Liver (tissue), 9 donors: ENCODE data around the gene NINJ1. TPM values are rescaled to one million over a fixed set of nuclear protein-coding genes. Genes with fewer than 3 reads are reported as not detected.

Experiments used
- DNase-seq: peaks from one replicate; pipeline ENCODE4 v3.0.0-alpha.2; 2017; ENCODE audit warnings: low spot score
- H3K27ac ChIP-seq, 2 donors: one replicate each; pipeline ENCODE4 v1.7.0; 2013; ENCODE audit warnings: inconsistent platforms in 2 of 2, low read length in 2 of 2, control low read depth in 1 of 2, low read depth in 1 of 2, mild to moderate bottlenecking in 1 of 2
- H3K27me3 ChIP-seq, 4 donors: one replicate each; pipeline versions ENCODE4 v1.6.1 to v1.7.0; 2013; ENCODE audit warnings: low read length in 3 of 4, inconsistent platforms in 1 of 4, mild to moderate bottlenecking in 1 of 4, moderate library complexity in 1 of 4; ENCODE audit not compliant: control insufficient read depth in 4 of 4, insufficient read depth in 4 of 4
- H3K36me3 ChIP-seq, 4 donors: one replicate each; pipeline versions ENCODE4 v1.6.1 to v1.7.0; 2013; ENCODE audit warnings: low read length in 3 of 4, mild to moderate bottlenecking in 3 of 4, low read depth in 1 of 4, moderate library complexity in 1 of 4; ENCODE audit not compliant: control insufficient read depth in 4 of 4, insufficient read depth in 3 of 4
- H3K4me1 ChIP-seq, 4 donors: one replicate each; pipeline versions ENCODE4 v1.6.1 to v1.7.0; 2013; ENCODE audit warnings: low read length in 3 of 4, mild to moderate bottlenecking in 3 of 4, moderate library complexity in 1 of 4; ENCODE audit not compliant: control insufficient read depth in 4 of 4, insufficient read depth in 4 of 4
- H3K4me3 ChIP-seq, 3 donors: one replicate each; pipeline versions ENCODE4 v1.6.1 to v1.7.0; 2013; ENCODE audit warnings: low read length in 3 of 3, control low read depth in 1 of 3, low read depth in 1 of 3, mild to moderate bottlenecking in 1 of 3
- H3K9ac ChIP-seq, 2 donors: one replicate each; pipeline ENCODE4 v1.7.0; 2013; ENCODE audit warnings: low read length in 2 of 2, mild to moderate bottlenecking in 2 of 2, moderate library complexity in 2 of 2, control low read depth in 1 of 2, low read depth in 1 of 2
- H3K9me3 ChIP-seq, 4 donors: one replicate each; pipeline versions ENCODE4 v1.6.1 to v1.7.0; 2013; ENCODE audit warnings: low read length in 3 of 4; ENCODE audit not compliant: control insufficient read depth in 4 of 4
- EGR1 ChIP-seq, 2 donors: IDR thresholded peaks; 2 replicates each; pipeline ENCODE4 v1.6.1; 2016 to 2018; ENCODE audit warnings: antibody characterized with exemption in 2 of 2, low read depth in 2 of 2
- FOXA1 ChIP-seq: IDR thresholded peaks from 2 replicates; pipeline ENCODE4 v1.6.1; 2016; ENCODE audit warnings: antibody characterized with exemption
- FOXA2 ChIP-seq: IDR thresholded peaks from 2 replicates; pipeline ENCODE4 v1.6.1; 2016; ENCODE audit warnings: antibody characterized with exemption
- GABPA ChIP-seq, 2 donors: IDR thresholded peaks in 1 of 2; conservative IDR thresholded peaks in 1 of 2; 2 replicates each; pipeline ENCODE4 v1.6.1; 2016; ENCODE audit warnings: antibody characterized with exemption in 2 of 2, mild to moderate bottlenecking in 1 of 2, moderate library complexity in 1 of 2
- HNF4A ChIP-seq, 2 donors: conservative IDR thresholded peaks; 2 replicates each; pipeline ENCODE4 v1.6.1; 2016; ENCODE audit warnings: antibody characterized with exemption in 2 of 2, mild to moderate bottlenecking in 2 of 2
- HNF4G ChIP-seq: IDR thresholded peaks from 2 replicates; pipeline ENCODE4 v1.6.1; 2016; ENCODE audit warnings: antibody characterized with exemption
- JUND ChIP-seq, 2 donors: IDR thresholded peaks; 2 replicates each; pipeline ENCODE4 v1.6.1; 2016; ENCODE audit warnings: antibody characterized with exemption in 2 of 2
- NR2F2 ChIP-seq: IDR thresholded peaks from 2 replicates; pipeline ENCODE4 v1.6.1; 2016; ENCODE audit warnings: antibody characterized with exemption
- RAD21 ChIP-seq, 2 donors: IDR thresholded peaks; 2 replicates each; pipeline ENCODE4 v1.6.1; 2016; ENCODE audit warnings: antibody characterized with exemption in 2 of 2, mild to moderate bottlenecking in 2 of 2
- RXRA ChIP-seq, 2 donors: IDR thresholded peaks; 2 replicates each; pipeline ENCODE4 v1.6.1; 2017 to 2018; ENCODE audit warnings: antibody characterized with exemption in 2 of 2, mild to moderate bottlenecking in 1 of 2
- SP1 ChIP-seq: IDR thresholded peaks from 2 replicates; pipeline ENCODE4 v1.6.1; 2018; ENCODE audit warnings: antibody characterized with exemption, mild to moderate bottlenecking
- TAF1 ChIP-seq: conservative IDR thresholded peaks from 2 replicates; pipeline ENCODE4 v1.6.1; 2016; ENCODE audit warnings: antibody characterized with exemption, mild to moderate bottlenecking
- YY1 ChIP-seq: IDR thresholded peaks from 2 replicates; pipeline ENCODE4 v1.6.1; 2016; ENCODE audit warnings: antibody characterized with exemption, mild to moderate bottlenecking
- WGBS: extraction: QIAGEN DNeasy Blood & Tissue Kit; methylation state at CpG from one replicate; pipeline ENCODE4 v1.1.7; 2013; 5-methylcytosine and 5-hydroxymethylcytosine counted together
- polyA plus RNA-seq, 2 donors: library from polyadenylated mRNA; stranded (reverse) in 1 of 2; unstranded in 1 of 2; fragments of 200-250 nt in 1 of 2; fragments of >200 nt in 1 of 2; fragmentation: Nextera tagmentation in 1 of 2; extraction: Ambion mirVana in 1 of 2; gene quantifications; one replicate each; pipeline versions ENCODE4 v1.2.1 to v1.2.3, GENCODE V29; 2013 to 2015
- total RNA-seq, 2 donors: library from RNA; depleted of rRNA; stranded (reverse); fragments of >200 nt; gene quantifications; one replicate each; pipeline ENCODE4 v1.2.3, GENCODE V29; 2014
- TF ChIP-seq, protein P1 (sequence below): IDR thresholded peaks from 2 replicates; pipeline ENCODE4 v1.6.1; 2016; ENCODE audit warnings: antibody characterized with exemption, mild to moderate bottlenecking
- TF ChIP-seq, protein P2 (sequence below): fragments of 150-350 bp; IDR thresholded peaks from 2 replicates; pipeline ENCODE4 v1.5.1; 2017; ENCODE audit warnings: improper control_type of control experiment, low read depth, low read length; ENCODE audit not compliant: missing input control
- TF ChIP-seq, protein P3 (sequence below): IDR thresholded peaks from 2 replicates; pipeline ENCODE4 v1.6.1; 2016; ENCODE audit warnings: antibody characterized with exemption
- TF ChIP-seq, protein P4 (sequence below): IDR thresholded peaks from 2 replicates; pipeline ENCODE4 v1.6.1; 2016; ENCODE audit warnings: antibody characterized with exemption
- TF ChIP-seq, protein P5 (sequence below): IDR thresholded peaks from 2 replicates; pipeline ENCODE4 v1.6.1; 2016; ENCODE audit warnings: antibody characterized with exemption
- donor health status: healthy.
- donor health status: healthy.
- donor health status: healthy.
- donor health status: healthy.
- donor health status: healthy.

Gene NINJ1
- total and polyA plus RNA-seq, 4 donors: 31.2 to 72.1 (median 55.2) TPM

DNA sequence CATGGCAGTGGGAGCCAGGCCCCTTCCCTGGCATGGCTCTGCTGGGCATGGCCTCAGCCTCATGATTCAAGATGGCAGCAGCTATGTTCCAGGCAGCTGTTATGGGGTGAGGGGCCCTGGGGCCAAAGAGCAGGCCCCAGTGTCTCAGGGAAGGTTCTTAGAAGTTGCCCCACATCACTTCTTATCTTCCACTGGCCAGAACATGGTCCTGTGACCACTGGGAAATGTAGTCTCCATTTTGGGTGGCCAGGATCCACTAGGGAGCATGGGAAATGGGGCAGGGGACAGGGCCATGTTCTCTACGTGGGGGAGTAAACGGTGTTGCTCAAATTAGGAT lies 57.3 kb downstream of the NINJ1 start:
- DNase-seq: no peak
- Histone ChIP-seq H3K27ac (no peak overlapping the region), H3K4me1 (peaks cover 3 to 10% (median 6%) of the 10 kb centered on the region in 4 donors), H3K9ac (no peak overlapping the region), H3K9me3 (no peaks in the 10 kb centered on the region), H3K27me3 (no peaks in the 10 kb centered on the region), H3K4me3 (no peak overlapping the region), H3K36me3 (peaks cover 0 to 5% (median 0%) of the 10 kb centered on the region in 4 donors)
- TF ChIP-seq, protein P1, sequence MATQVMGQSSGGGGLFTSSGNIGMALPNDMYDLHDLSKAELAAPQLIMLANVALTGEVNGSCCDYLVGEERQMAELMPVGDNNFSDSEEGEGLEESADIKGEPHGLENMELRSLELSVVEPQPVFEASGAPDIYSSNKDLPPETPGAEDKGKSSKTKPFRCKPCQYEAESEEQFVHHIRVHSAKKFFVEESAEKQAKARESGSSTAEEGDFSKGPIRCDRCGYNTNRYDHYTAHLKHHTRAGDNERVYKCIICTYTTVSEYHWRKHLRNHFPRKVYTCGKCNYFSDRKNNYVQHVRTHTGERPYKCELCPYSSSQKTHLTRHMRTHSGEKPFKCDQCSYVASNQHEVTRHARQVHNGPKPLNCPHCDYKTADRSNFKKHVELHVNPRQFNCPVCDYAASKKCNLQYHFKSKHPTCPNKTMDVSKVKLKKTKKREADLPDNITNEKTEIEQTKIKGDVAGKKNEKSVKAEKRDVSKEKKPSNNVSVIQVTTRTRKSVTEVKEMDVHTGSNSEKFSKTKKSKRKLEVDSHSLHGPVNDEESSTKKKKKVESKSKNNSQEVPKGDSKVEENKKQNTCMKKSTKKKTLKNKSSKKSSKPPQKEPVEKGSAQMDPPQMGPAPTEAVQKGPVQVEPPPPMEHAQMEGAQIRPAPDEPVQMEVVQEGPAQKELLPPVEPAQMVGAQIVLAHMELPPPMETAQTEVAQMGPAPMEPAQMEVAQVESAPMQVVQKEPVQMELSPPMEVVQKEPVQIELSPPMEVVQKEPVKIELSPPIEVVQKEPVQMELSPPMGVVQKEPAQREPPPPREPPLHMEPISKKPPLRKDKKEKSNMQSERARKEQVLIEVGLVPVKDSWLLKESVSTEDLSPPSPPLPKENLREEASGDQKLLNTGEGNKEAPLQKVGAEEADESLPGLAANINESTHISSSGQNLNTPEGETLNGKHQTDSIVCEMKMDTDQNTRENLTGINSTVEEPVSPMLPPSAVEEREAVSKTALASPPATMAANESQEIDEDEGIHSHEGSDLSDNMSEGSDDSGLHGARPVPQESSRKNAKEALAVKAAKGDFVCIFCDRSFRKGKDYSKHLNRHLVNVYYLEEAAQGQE: no peak
- TF ChIP-seq FOXA1 (no peak), RAD21 (IDR thresholded peaks at IDR 0.05) (no peak), EGR1 (IDR thresholded peaks at IDR 0.05; ENCODE audit: low read depth in 2 of 2) (no peak), HNF4G (no peak), SP1 (no peak), TAF1 (no peak), RXRA (IDR thresholded peaks at IDR 0.05) (no peak), HNF4A (conservative IDR thresholded peaks at IDR 0.05) (no peak), GABPA (IDR thresholded peaks at IDR 0.05 in 1 of 2, conservative IDR thresholded peaks at IDR 0.05 in 1 of 2) (no peak), JUND (IDR thresholded peaks at IDR 0.05) (no peak), FOXA2 (no peak), NR2F2 (no peak), YY1 (no peak)
- TF ChIP-seq, protein P2, sequence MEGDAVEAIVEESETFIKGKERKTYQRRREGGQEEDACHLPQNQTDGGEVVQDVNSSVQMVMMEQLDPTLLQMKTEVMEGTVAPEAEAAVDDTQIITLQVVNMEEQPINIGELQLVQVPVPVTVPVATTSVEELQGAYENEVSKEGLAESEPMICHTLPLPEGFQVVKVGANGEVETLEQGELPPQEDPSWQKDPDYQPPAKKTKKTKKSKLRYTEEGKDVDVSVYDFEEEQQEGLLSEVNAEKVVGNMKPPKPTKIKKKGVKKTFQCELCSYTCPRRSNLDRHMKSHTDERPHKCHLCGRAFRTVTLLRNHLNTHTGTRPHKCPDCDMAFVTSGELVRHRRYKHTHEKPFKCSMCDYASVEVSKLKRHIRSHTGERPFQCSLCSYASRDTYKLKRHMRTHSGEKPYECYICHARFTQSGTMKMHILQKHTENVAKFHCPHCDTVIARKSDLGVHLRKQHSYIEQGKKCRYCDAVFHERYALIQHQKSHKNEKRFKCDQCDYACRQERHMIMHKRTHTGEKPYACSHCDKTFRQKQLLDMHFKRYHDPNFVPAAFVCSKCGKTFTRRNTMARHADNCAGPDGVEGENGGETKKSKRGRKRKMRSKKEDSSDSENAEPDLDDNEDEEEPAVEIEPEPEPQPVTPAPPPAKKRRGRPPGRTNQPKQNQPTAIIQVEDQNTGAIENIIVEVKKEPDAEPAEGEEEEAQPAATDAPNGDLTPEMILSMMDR: no peak
- TF ChIP-seq, protein P3, sequence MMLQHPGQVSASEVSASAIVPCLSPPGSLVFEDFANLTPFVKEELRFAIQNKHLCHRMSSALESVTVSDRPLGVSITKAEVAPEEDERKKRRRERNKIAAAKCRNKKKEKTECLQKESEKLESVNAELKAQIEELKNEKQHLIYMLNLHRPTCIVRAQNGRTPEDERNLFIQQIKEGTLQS: no peak
- TF ChIP-seq, protein P4, sequence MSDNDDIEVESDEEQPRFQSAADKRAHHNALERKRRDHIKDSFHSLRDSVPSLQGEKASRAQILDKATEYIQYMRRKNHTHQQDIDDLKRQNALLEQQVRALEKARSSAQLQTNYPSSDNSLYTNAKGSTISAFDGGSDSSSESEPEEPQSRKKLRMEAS: no peak
- TF ChIP-seq, protein P5, sequence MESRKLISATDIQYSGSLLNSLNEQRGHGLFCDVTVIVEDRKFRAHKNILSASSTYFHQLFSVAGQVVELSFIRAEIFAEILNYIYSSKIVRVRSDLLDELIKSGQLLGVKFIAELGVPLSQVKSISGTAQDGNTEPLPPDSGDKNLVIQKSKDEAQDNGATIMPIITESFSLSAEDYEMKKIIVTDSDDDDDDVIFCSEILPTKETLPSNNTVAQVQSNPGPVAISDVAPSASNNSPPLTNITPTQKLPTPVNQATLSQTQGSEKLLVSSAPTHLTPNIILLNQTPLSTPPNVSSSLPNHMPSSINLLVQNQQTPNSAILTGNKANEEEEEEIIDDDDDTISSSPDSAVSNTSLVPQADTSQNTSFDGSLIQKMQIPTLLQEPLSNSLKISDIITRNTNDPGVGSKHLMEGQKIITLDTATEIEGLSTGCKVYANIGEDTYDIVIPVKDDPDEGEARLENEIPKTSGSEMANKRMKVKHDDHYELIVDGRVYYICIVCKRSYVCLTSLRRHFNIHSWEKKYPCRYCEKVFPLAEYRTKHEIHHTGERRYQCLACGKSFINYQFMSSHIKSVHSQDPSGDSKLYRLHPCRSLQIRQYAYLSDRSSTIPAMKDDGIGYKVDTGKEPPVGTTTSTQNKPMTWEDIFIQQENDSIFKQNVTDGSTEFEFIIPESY: no peak
- 98% methylated on average over 2 of the region's 2 CpGs for WGBS
